OCI-LY7 (cell line): ENCODE data around the gene CLUH. TPM values are rescaled to one million over a fixed set of nuclear protein-coding genes. Genes with fewer than 3 reads are reported as not detected.
"Not testable (repeated sequence)": the region's sequence is repeated elsewhere in the genome, so short reads cannot be mapped to it uniquely, and the experiment has no call there.

ENCODE experiments used
- BruUV-seq: library from RNA; stranded (reverse); fragments of 400-500 nt; replicated peaks from 2 replicates; lab custom pipeline; 2021; lab: Mats Ljungman, UMichigan
- CTCF ChIA-PET: fragments of 300-600 bp; sonication (Branson Sonifier 250); formaldehyde crosslinking; loops from one replicate; lab custom pipeline; 2022; ENCODE audit warnings: antibody characterized with exemption; ENCODE audit not compliant: unreplicated experiment; lab: Charles Lee
- POLR2A ChIA-PET: fragments of 300-600 bp; sonication (Branson Sonifier 250); formaldehyde crosslinking; loops from one replicate; lab custom pipeline; 2022; ENCODE audit warnings: antibody characterized with exemption; lab: Charles Lee
- DNase-seq: peaks from one replicate; pipeline ENCODE4 v3.0.0-alpha.2; 2015; ENCODE audit warnings: low spot score
- H2AFZ ChIP-seq: fragments of 200-600 bp; sonication (generic), shearing (Covaris generic); 2 replicates; pipeline ENCODE4 v1.6.1; 2014; ENCODE audit warnings: mild to moderate bottlenecking, antibody characterized with exemption, low read length, moderate library complexity
- H3K27ac ChIP-seq: fragments of 200-600 bp; sonication (generic); 2 replicates; pipeline ENCODE4 v1.5.1; 2014; ENCODE audit warnings: mixed run types, low read depth, mild to moderate bottlenecking, moderate library complexity, low read length, inconsistent platforms; ENCODE audit not compliant: poor library complexity, severe bottlenecking
- H3K36me3 ChIP-seq: fragments of 200-600 bp; sonication (generic); 2 replicates; pipeline ENCODE4 v1.6.1; 2014; ENCODE audit warnings: mild to moderate bottlenecking, antibody characterized with exemption, low read length, moderate library complexity, mixed read lengths; ENCODE audit not compliant: insufficient read depth
- H3K4me1 ChIP-seq: fragments of 200-600 bp; sonication (generic); 2 replicates; pipeline ENCODE4 v1.5.1; 2014; ENCODE audit warnings: mild to moderate bottlenecking, low read length; ENCODE audit not compliant: insufficient read depth, poor library complexity, severe bottlenecking
- H3K4me2 ChIP-seq: fragments of 200-600 bp; sonication (generic); 2 replicates; pipeline ENCODE4 v1.6.1; 2014; ENCODE audit warnings: mild to moderate bottlenecking, low read length
- H3K4me3 ChIP-seq: fragments of 200-600 bp; sonication (generic); 2 replicates; pipeline ENCODE4 v1.5.1; 2014; ENCODE audit warnings: mild to moderate bottlenecking, low read depth, low read length; ENCODE audit not compliant: poor library complexity, severe bottlenecking
- H3K79me2 ChIP-seq: fragments of 200-600 bp; sonication (generic); 2 replicates; pipeline ENCODE4 v1.6.1; 2016; ENCODE audit warnings: low read depth, mild to moderate bottlenecking, low read length, moderate library complexity, mixed read lengths; ENCODE audit not compliant: insufficient read depth
- H3K9me2 ChIP-seq: fragments of 200-600 bp; sonication (generic); 2 replicates; pipeline ENCODE4 v1.6.1; 2016; ENCODE audit warnings: mild to moderate bottlenecking, low read length, mixed read lengths; ENCODE audit not compliant: insufficient read depth
- H3K9me3 ChIP-seq: fragments of 200-600 bp; sonication (generic); 2 replicates; pipeline ENCODE4 v1.6.1; 2014; ENCODE audit warnings: mild to moderate bottlenecking, mixed run types, low read length, mixed read lengths
- H4K20me1 ChIP-seq: fragments of 200-600 bp; sonication (generic); 2 replicates; pipeline ENCODE4 v1.6.1; 2014; ENCODE audit warnings: mild to moderate bottlenecking, antibody characterized with exemption, low read length, moderate library complexity, mixed read lengths; ENCODE audit not compliant: insufficient read depth
- EZH2phosphoT487 ChIP-seq: fragments of 200-600 bp; sonication (generic); IDR thresholded peaks from 2 replicates; pipeline ENCODE4 v1.6.1; 2018; ENCODE audit warnings: low read depth, borderline replicate concordance, mild to moderate bottlenecking, mixed run types, antibody characterized with exemption, low read length, moderate library complexity, mixed read lengths
- intact Hi-C: fragments of 100-400 bp; cut with micrococcal nuclease; formaldehyde crosslinking; loops from one replicate; pipeline ENCODE4 v1.10.0; 2022; ENCODE audit not compliant: unreplicated experiment
- total RNA-seq, 2 experiments: library from RNA; depleted of rRNA in 1 of 2; stranded (reverse); fragments of >200 nt in 1 of 2; shearing (Covaris generic) in 1 of 2; gene quantifications; 2 replicates each; pipeline ENCODE4 v1.2.3, GENCODE V29; 2014 to 2022
- TF ChIP-seq, protein P1 (sequence below): fragments of 200-600 bp; sonication (generic); conservative IDR thresholded peaks from 2 replicates; pipeline ENCODE4 v1.5.1; 2014; ENCODE audit warnings: mild to moderate bottlenecking, antibody characterized with exemption, low read length, moderate library complexity, mixed read lengths

Gene CLUH
- total RNA-seq, 2 experiments from 2014 or later: 96.3 to 132 TPM

DNA sequence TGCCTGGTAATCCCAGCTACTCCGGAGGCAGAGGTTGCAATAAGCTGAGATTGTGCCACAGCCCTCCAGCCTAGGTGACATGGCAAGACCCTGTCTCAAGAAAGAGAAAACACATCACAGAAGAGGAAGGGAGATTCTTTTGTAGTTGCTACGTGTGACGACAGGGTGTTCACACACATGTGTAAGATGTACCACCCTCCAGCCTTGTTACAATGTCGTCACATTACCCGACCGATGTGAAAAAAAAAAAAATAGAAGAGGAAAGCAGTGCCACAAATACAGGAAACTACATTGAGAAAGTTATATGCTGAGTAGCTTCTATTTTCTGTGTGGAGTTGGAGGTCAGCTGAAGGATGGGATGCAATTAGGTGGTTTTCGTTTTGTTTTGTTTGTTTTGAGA, 56.0 kb downstream of the CLUH start:
- Histone ChIP-seq H3K4me3 (no peak overlapping the region), H3K4me1 (no peaks in the 10 kb centered on the region), H2AFZ (no peak overlapping the region), H3K4me2 (no peak overlapping the region), H3K9me2 (no peaks in the 10 kb centered on the region), H3K79me2 (peaks cover 91% of the 10 kb centered on the region), H4K20me1 (no peaks in the 10 kb centered on the region), H3K27ac (no peak overlapping the region), H3K9me3 (no peaks in the 10 kb centered on the region), H3K36me3 (peaks cover 58% of the 10 kb centered on the region)
- TF ChIP-seq, protein P1, sequence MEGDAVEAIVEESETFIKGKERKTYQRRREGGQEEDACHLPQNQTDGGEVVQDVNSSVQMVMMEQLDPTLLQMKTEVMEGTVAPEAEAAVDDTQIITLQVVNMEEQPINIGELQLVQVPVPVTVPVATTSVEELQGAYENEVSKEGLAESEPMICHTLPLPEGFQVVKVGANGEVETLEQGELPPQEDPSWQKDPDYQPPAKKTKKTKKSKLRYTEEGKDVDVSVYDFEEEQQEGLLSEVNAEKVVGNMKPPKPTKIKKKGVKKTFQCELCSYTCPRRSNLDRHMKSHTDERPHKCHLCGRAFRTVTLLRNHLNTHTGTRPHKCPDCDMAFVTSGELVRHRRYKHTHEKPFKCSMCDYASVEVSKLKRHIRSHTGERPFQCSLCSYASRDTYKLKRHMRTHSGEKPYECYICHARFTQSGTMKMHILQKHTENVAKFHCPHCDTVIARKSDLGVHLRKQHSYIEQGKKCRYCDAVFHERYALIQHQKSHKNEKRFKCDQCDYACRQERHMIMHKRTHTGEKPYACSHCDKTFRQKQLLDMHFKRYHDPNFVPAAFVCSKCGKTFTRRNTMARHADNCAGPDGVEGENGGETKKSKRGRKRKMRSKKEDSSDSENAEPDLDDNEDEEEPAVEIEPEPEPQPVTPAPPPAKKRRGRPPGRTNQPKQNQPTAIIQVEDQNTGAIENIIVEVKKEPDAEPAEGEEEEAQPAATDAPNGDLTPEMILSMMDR: no peak
- TF ChIP-seq EZH2phosphoT487: no peak
- ChIA-PET CTCF (no interaction called here), POLR2A (no interaction called here)
- no peak for DNase-seq
- intact Hi-C loops: no loop called here
- no TSS peak for BruUV-seq

DNA sequence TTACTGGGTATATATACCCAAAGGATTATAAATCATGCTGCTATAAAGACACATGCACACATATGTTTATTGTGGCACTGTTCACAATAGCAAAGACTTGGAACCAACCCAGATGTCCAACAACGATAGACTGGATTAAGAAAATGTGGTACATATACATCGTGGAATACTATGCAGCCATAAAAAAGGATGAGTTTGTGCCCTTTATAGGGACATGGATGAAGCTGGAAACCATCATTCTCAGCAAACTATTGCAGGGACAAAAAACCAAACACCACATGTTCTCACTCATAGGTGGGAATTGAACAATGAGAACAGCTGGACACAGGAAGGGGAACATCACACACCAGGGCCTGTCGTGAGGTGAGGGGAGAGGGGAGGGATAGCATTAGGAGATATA, 58.7 kb downstream of the CLUH start:
- H4K20me1 ChIP-seq, CTCF ChIA-PET: not testable (repeated sequence)
- POLR2A ChIA-PET: interaction anchor here (1.0 kb wide), 1 partner anchor 10 kb away, joined by 3 read pairs; no protein-coding TSS in a partner anchor

DNA sequence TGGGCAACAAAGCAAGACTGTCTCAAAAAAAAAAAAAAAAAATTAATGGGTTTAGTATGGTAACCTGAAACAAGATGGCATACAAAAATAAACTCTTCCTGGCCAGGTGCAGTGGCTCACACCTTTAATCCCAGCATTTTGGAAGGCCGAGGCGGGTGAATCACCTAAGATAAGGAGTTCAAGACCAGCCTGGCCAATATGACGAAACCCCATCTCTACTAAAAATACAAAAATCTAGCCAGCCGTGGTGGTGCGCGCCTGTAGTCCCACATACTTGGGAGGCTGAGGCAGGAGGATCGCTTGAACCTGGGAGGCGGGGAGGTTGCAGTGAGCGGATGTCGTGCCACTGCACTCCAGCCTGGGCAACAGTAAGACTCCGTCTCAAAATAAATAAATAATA, 62.4 kb downstream of the CLUH start:
- Histone ChIP-seq H2AFZ (no peak overlapping the region), H3K9me3 (no peaks in the 10 kb centered on the region), H3K9me2 (no peaks in the 10 kb centered on the region), H3K79me2 (peaks cover 52% of the 10 kb centered on the region), H3K4me3 (no peak overlapping the region), H3K27ac (no peak overlapping the region), H3K4me2 (no peak overlapping the region), H4K20me1 (no peaks in the 10 kb centered on the region), H3K4me1 (no peaks in the 10 kb centered on the region), H3K36me3 (peaks cover 74% of the 10 kb centered on the region)
- intact Hi-C loops: no loop called here
- CTCF ChIA-PET: no interaction called here
- TF ChIP-seq, protein P1: no peak
- no peak for TF ChIP-seq EZH2phosphoT487
- POLR2A ChIA-PET: no interaction called here
- BruUV-seq: no TSS peak
- DNase-seq: no peak

More for the DNA sequence above, 58.7 kb downstream of the CLUH start:
- peaks cover 76% of the 10 kb centered on the region for H3K79me2 ChIP-seq
- H3K9me3 ChIP-seq, H3K4me2 ChIP-seq, intact Hi-C loops, H3K9me2 ChIP-seq, BruUV-seq, DNase-seq, H3K27ac ChIP-seq, H3K4me3 ChIP-seq, H3K4me1 ChIP-seq, H2AFZ ChIP-seq: not testable (repeated sequence)
- peaks cover 58% of the 10 kb centered on the region for H3K36me3 ChIP-seq
